ENCODE measurements around the gene HMCN1.

GRCh38 chr1:186195377-186195931, 461.3 kb downstream of the HMCN1 start:
- no peak for TF ChIP-seq CTCF (conservative IDR thresholded peaks at IDR 0.05)
- no peak for TF ChIP-seq EZH2 (IDR thresholded peaks at IDR 0.05; ENCODE audit: low read depth)
